ENCODE data around the gene CBX5.
"Not testable (repeated sequence)": the region's sequence is repeated elsewhere in the genome, so short reads cannot be mapped to it uniquely, and the experiment has no call there.

The CBX5 gene

DNA sequence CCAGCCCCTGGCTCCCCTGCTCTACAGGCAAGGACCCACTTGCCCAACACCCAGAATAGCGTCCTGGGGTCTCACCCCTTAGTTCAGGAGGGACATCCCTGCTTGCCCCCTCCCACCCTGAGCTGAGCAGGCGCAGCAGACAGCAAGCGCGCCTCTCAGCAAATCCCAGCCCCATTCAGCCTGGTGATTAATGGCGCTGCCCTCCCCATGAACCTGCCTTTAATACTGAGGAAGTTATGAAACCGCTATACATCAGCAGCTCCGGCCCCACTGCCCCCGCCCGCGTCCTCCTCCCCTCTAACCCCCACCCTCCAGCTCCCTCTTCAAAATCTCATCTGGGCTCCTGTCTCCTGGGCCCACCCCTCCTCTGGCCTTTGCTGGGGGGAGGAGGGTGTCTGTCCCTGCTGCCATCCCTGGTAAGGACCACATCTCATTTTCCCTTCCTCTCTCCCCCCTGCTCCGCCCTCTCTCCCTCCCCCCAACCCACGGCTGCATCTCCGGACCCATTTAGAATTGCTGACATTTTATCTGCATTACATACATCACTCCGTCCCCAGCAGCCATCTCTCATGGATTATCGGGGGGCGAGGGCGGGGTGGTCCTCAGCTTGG is 84.1 kb downstream of the CBX5 start:
- DNase-seq = no peak

DNA sequence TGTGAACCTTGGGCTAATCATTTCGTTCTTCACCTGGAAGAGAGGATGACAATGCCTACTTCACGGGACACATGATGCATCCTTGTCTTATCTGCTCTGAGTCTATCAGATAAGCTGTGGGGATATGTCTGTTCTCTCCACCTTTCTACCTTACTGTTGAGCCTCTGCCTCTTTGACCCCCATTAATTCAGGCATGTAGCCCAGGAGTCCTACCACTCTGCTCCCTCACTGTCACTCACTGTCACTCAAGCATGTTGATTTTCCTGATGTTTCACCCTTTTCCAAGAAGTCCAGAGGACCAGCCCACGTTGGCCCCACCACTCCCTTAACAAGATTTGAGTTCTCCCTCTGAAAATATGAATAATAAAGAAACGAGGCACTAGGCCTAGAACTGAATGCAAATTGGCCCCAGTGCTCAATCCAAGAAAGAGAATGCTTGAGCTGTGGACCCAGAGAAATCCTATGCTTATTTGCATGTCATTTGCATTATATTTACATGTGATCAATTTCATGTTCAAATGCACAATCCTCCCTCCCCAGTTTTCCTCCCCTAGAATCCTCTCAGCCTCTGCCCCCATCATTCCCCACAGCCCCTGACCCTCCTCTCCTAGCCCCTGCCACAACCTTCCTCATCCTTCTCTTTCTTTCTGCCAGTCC is 84.7 kb downstream of the CBX5 start:
- DNase-seq = no peak

DNA sequence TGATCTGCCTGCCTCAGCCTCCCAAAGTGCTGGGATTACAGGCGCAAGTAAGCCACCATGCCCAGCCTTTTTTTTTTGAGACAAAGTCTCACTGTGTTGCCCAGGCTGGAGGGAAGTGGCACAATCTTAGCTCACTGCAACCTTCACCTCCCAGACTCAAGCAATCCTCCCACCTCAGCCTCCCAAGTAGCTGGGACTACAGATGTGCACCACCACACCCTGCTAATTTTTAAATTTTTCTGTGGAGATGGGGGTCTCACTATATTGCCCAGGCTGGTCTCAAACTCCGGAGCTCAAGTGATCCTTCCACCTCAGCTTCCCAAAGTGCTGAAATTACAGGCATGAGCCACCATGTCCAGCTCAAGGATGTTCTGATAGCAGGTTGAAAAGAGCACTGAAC is 85.3 kb downstream of the CBX5 start:
- not testable (repeated sequence) for DNase-seq

DNA sequence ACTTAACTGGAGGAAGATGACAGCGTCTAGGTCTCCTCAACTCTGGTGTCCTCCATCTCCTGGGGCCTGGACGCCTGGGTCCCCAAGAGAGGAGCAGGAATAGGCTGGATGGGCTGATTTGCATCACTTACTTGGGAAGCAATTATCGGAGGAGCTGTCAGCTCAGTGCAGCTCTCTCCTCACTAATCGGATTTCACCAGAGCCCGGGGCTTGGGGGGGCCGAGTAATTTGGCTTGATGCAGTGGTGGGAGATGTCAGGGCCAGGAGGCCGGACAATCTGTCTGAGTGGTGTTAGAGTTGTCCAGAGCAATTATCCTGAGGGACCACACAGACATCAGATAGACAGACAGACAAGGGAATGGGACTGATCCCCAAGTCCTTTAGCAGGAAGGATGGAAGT is 86.5 kb downstream of the CBX5 start:
- DNase-seq = no peak

DNA sequence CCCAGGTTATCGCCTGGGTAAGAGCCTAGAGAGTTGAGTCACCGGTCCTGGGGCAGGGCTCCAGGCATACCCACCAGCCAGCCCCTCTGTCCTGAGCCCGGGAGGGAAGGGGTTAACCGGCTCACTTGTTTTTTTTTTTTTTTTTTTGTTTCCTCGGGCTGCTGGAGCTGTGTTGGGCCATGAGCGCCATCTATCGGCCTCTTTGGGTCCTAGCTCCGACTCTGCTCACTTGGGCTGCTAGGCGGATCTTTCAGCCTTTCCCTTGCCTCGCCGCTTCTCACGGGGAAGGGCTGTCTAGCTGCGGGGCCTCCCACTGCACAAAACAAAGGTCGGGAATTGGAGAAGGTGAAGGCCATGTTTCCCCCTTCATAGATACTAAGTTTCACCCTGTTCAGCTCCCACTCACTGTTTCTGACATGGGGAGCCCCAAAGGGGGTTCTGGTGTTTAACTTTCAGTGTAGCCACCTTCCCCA is 88.3 kb downstream of the CBX5 start:
- DNase-seq = peak; percentile 29

DNA sequence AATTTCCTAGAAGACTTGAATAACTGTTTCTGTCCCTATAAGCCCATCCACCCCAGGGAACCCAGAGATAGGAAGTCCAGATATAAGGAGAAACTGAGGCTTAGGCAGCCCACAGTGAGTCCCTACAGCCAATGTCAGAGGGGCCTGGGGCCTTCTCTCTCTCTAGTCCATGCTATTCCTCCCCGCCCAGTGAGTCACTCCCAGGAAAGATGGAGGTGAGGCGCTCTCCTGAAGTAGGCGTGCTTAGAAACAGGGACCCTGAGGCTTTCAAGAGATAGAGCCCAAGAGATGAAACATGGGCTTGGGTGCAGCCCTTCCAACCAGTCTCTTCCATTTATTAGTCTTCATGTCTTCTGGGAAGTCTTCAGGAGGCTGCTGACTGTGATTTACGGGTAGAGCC is 88.8 kb downstream of the CBX5 start:
- DNase-seq = no peak

DNA sequence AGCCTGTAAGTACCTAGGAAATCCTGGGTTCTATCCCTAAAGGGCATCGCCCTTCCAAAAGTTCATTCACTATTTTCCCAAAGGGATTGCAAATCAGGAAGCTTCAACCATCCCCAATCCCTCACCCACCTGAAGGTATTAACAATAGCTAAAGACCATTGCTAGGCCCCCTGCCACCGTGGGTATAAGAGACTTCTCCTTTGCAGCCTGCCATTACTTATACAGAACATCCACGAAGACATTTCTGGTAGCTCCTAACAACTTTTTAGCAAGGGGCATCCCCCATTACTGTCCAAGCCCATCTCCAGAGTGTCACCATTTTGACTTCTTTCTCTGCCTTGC is 90.8 kb downstream of the CBX5 start:
- no peak for DNase-seq

DNA sequence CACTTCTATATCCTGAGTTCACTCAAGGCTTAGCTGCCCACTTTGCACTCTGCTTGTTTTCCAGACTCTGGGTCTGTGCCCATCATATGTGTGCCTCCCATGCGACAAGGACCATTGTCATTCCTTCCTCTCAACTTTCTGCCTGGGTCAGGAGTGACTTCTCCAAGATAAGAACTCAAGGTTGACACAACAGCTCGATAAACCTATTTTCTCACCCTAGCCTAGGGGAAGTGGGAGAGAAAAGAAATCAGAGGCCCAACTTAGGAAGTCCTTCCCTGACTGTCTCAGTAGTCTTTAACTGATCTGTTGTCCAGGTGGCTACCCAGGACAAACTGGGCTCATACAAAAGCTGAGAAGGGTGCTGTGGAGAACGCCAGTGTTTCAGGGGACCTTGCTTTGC is 92.8 kb downstream of the CBX5 start:
- no peak for DNase-seq

DNA sequence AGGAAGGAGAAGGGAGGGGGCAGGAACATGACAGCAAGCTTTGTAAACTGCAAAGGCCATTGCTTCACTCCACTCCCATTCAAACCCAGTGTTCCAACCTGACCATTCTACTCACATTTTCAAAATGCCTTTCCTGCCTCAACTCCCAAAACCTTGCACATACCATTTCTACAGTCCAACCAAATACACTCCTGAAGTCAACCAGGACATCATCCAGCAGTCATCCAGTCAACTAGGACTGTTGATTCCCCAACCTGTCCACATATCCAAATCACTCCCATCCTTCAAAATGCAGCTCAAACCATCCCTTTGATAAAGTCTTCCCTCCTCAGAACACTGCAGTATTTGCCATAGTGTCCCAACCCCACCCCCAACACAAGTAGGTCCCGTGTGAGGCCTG is 94.0 kb downstream of the CBX5 start:
- DNase-seq = no peak

DNA sequence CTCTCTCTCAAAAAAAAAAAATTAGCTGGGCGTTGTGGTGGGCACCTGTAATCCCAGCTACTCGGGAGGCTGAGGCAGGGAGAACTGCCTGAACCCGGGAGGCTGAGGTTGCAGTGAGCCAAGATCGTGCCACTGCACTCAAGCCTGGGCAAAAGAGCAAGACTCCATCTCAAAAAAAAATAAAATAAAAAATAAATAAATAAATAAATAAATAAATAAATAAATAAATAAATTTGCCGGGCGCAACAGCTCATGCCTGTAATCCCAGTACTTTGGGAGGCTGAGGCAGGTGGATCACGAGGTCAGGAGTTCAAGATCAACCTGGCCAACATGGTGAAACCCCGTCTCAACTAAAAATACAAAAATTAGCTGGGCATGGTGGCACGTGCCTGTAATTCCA is 94.6 kb downstream of the CBX5 start:
- not testable (repeated sequence) for DNase-seq

DNA sequence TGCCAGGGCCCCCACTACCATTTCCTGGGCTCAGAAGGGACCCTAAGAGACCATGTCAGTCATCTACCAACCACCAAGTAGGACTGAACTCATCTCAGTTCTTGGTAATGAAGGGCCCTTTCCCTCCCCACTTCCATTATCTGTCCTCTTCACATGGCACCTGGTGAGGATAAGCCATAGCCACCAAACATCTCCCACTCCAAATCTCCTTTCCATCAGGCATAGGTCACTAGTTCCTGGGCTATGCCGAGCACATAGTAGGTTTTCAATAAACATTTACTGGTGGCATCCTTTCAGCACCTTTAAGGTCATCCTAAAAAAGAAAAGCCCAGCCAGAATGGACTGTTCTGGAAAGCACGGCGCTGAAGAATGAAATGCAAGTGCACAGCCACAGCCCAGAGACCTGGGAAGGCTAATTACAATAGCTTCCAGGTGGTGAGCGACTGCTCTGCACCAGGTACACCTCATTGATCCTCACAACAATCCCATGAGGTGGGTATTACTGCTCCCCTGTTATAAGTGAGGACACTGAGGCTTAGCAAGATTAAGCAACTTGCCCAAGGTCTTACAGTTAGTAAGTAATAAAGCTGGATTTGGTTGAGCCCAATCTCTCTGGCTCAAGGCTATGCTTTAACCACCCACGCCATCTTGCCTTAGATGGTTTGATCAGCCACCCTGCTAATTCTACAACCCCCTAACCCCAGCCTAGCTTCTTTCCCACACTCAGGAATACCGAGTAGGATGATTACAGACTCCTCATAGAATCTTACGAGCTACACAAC is 95.7 kb downstream of the CBX5 start:
- DNase-seq = no peak

DNA sequence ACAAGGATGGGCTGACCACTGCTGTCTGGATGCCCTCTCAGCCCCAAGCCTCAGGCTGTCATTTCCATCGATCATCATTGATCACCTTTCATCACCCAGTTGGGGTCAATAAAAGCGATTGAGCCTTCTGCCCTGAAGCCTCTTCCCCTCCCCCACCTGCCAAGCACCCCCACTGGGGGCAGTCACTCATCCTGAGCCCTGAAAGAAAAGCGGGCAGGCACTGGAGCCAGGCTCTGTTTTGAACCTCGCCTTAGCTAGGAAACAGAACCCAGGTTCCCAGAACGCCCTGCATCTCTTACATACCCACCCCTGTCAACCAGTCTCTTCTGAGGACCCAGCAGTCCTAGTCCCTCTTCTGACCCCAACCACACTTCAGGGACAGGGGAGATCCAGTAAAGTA is 96.9 kb downstream of the CBX5 start:
- DNase-seq = no peak

DNA sequence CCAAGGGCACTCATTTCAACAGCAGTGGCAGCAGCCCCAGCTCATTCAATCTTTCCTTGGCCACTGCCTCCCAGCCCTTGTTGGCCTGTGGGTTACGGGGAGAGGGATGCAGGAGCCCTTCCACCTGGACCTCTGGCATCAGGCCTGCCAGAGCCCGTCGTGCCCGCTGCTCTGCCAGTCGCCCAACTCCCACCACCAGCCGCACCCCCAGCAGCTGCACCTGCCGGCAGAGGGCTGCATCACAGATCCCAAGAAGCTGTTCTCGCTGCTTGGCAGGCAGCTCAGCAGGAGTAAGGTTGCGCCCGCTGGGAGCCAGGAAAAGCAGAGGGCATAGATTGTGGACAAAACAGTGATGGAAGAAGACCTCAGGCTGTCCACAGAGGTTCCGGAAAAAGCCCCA is 97.8 kb downstream of the CBX5 start:
- no peak for DNase-seq
